ENCODE results near the gene TPST2.

GRCh38 chr22:26536762-26537134 lies 53.2 kb downstream of the TPST2 start:
- TF ChIP-seq CTCF (conservative IDR thresholded peaks at IDR 0.05) (no peak), ZFX (IDR thresholded peaks at IDR 0.05) (no peak)

Data from C4-2B (cell line).